NCI-H524 treated with DMSO at 0.1 percent for 48 hours (cell line): Measurements from ENCODE around the gene GFER.
"Not testable (repeated sequence)": the region's sequence is repeated elsewhere in the genome, so short reads cannot be mapped to it uniquely, and the experiment has no call there.

Experiments
- DNase-seq: peaks from one replicate; lab custom pipeline; 2025; lab: John Stamatoyannopoulos, UW

GFER gene

DNA sequence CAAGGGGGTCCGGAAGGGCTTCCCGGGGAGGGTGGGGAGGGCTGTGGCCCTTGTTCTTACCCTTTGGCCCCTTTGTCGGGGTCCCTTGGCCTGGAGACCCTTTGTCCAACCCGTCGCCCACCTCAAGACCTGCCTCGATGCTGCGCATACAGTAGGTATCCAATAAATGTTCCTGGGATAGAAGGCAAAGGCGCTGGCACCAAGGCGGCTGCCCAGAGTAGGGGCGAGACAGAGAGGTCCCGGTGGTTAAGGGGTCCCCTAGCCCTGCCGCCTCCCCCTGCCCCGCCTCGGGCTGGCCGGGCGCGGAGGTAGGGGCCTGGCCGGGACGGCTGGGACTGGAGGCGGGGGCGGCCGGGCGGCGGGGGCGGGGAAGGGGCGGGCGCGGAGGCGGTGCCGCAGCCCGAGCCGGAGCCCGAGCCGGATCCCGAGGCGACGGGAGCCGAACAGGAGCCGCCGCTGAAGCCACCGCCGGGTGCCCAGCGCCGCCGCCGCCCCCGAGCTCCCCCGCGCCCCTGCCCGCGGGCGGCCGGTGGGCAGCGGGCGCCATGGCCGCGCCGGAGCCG, 42.5 kb downstream of the GFER start, which contains the start of gene NHERF2:
NHERF2 (plus strand) TSS at position 442 of the 563 bp plus-strand sequence; CDS start at position 546, 104 bp downstream.
- DNase-seq: no peak

- DNase-seq: no peak
These were observed 43.3 kb downstream of the GFER start for GRCh38 chr16:2027024-2028010.

GRCh38 chr16:2028146-2028545, 44.2 kb downstream of the GFER start:
- DNase-seq: no peak

GRCh38 chr16:2028620-2029220, 44.7 kb downstream of the GFER start:
- no peak for DNase-seq

GRCh38 chr16:2029350-2029749, 45.4 kb downstream of the GFER start:
- no peak for DNase-seq

DNA sequence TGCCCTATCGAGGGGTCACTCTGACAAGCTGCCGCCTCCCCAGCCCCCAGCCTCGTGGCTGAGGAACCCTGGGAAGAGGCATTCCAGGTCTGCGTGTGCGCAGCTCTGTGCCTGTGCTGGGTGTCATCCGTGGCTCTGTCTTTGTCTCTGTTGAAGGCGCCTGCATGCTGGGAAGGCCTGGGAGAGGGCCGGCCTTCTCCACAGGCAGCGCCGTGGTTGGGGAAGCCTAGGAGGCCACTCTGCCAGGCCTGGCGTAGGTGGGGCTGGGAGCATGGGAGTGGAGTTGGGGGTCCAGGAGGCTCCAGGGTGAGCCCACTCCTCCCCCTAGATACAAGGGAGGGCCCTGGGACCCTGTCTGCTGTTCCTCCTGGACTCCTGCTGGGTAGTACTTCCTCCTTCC, 46.0 kb downstream of the GFER start:
- DNase-seq: no peak

DNA sequence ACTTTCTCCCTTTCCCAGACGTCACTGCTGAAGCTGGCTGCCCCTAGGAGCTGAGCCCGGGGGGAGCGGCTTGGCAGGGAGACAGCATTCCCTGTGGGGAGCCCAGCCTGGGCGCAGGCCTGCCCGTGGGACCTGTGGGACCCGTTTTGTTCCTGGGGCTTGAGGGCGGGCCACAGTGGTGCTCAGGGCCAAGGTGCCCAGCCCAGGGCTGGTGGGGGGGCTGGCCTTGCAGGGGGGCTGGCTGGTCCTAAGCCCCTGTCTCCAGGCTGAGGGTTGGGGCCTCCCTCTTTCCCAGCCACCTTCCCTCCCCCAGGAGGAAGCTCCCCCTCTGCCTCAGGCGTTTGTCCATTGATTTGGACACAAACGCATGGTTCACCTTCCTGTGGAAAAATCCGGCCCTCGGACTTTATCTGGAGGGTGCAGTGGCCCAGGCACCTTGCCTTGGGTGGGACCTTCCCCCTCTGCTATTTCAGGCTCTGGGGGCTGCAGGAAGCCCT, 47.1 kb downstream of the GFER start:
- DNase-seq: no peak

GRCh38 chr16:2032285-2033056, 48.5 kb downstream of the GFER start:
- DNase-seq: no peak

- DNase-seq: no peak
These were observed 49.3 kb downstream of the GFER start for GRCh38 chr16:2033057-2033908.

DNA sequence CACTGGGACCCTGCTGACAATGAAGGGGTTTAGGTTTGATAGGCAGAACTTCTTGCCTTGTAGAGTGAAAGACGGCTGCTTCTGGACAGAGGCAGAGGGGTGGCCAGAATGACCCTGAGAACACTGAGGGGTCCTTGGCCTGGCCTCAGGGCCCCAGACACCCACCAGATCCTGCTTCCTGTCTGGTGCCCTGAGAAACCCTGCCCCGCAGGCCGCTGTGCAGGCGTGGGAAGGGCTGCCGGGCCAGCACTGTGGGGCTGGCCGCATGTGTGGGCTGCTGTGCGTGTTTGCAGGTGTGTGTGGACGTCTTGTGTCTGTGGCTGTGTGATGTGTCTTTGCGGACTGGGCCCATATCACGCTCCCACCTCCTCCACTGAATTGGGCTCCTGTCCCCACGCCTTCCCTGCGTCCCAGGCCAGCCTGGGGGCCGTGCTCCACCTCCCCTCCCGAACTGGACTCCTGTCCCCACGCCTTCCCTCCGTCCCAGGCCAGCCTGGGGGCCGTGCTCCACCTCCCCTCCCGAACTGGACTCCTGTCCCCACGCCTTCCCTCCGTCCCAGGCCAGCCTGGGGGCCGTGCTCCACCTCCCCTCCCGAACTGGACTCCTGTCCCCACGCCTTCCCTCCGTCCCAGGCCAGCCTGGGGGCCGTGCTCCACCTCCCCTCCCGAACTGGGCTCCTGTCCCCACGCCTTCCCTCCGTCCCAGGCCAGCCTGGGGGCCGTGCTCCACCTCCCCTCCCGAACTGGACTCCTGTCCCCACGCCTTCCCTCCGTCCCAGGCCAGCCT, 50.1 kb downstream of the GFER start:
- not testable (repeated sequence) for DNase-seq

- DNase-seq: no peak
These were observed 50.9 kb downstream of the GFER start for GRCh38 chr16:2034696-2035430.

- no peak for DNase-seq
These were observed 51.6 kb downstream of the GFER start for GRCh38 chr16:2035431-2036199.

GRCh38 chr16:2036200-2036966, 52.4 kb downstream of the GFER start:
- no peak for DNase-seq

DNA sequence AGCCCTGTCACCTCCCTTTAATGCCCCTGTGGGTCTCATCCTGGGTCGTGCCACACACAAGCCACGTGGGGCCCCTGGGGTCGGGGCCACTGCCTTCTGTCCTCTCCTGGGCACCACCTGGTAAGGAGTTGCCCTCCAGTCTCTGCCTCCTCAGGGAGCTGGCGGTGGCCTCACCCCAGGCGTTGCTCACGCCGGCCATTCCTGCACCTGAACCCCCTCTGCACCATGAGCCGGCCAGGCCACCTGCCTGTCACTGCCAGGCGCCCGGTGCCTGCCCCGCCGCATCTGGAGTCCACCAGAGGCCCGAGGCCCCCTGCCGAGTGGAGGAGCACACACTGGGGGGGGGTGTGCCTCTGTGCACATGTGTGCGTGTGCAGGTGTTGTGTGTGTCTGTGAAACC, 53.1 kb downstream of the GFER start:
- DNase-seq: no peak
